Measurements from ENCODE around the gene AP2M1. TPM values are rescaled to one million over a fixed set of nuclear protein-coding genes. Genes with fewer than 3 reads are reported as not detected.
A peak's percentile ranks its signal among the peaks of the same experiment; 100 is the strongest.

AP2M1 gene
- total and polyA plus RNA-seq, 10 of the 15 experiments (the other 5 are each of a cell fraction or from before 2014, with no cell fraction given), result 65.6 to 356 (median 161) TPM

GRCh38 chr3:184140436-184140835 lies 34.2 kb upstream of the AP2M1 start (continued):
- no peak for TF ChIP-seq ATF7 (IDR thresholded peaks at IDR 0.05; ENCODE audit: low read depth)
- no peak for TF ChIP-seq PAX8 (IDR thresholded peaks at IDR 0.05)
- no peak for TF ChIP-seq WRNIP1 (IDR thresholded peaks at IDR 0.05; ENCODE audit: borderline replicate concordance, low read depth, low read length)

- ChIA-PET CTCF (interaction anchor here (0.5 kb wide), 1 partner anchor 204 kb away, joined by 3 read pairs; no protein-coding TSS in a partner anchor), SMC1A (ENCODE audit: uncharacterized antibody, unreplicated experiment) (no interaction called here), POLR2A (no interaction called here), RAD21 (ENCODE audit: unreplicated experiment) (no interaction called here)
- Histone ChIP-seq H3K27me3 (replicated peaks in 1 of 2; ENCODE audit: control insufficient read depth in 2 of 2, insufficient read depth in 2 of 2, low read length in 1 of 2) (no peaks in the 10 kb centered on the region), H3K4me3 (no peak overlapping the region), H3K36me3 (ENCODE audit: control insufficient read depth in 2 of 2, insufficient read depth in 2 of 2, low read length in 1 of 2) (peaks cover 27 to 34% of the 10 kb centered on the region in 2 experiments), H3K4me2 (ENCODE audit: control insufficient read depth, insufficient read depth) (no peak overlapping the region), H2AFZ (ENCODE audit: control insufficient read depth, low read depth, low read length) (no peak overlapping the region), H3K9ac (ENCODE audit: control insufficient read depth, insufficient read depth, low read length) (no peak overlapping the region), H3K79me2 (ENCODE audit: control insufficient read depth, insufficient read depth, low read length) (peaks cover 10% of the 10 kb centered on the region), H3K4me1 (ENCODE audit: control insufficient read depth, insufficient read depth, low read length) (no peaks in the 10 kb centered on the region; the same call in 1 of the 2 replicates), H3K9me3 (replicated peaks; ENCODE audit: control insufficient read depth, insufficient read depth, low read length) (no peaks in the 10 kb centered on the region), H3K27ac (ENCODE audit: control insufficient read depth, insufficient read depth) (no peak overlapping the region), H4K20me1 (ENCODE audit: control insufficient read depth, insufficient read depth) (no peaks in the 10 kb centered on the region)
- BruUV-seq (replicated peaks), result no TSS peak
- in situ Hi-C loops (cut with MboI) (no loop called here), intact Hi-C loops (cut with micrococcal nuclease; ENCODE audit: unreplicated experiment) (no loop called here)
- no peak for TF ChIP-seq IKZF1 (conservative IDR thresholded peaks at IDR 0.05)
- no peak for TF ChIP-seq ZBED1 (IDR thresholded peaks at IDR 0.05; ENCODE audit: borderline replicate concordance)
- TF ChIP-seq STAT1 (conservative IDR thresholded peaks at IDR 0.05), result no peak
- 0 out of 2 replicates have a peak, but pooled peaks have one; percentile 8 for TF ChIP-seq POLR2AphosphoS5 (IDR thresholded peaks at IDR 0.05; ENCODE audit: low read length)
- no peak for TF ChIP-seq ZNF622 (IDR thresholded peaks at IDR 0.05)
- no peak for TF ChIP-seq KDM1A (IDR thresholded peaks at IDR 0.05; ENCODE audit: borderline replicate concordance)
- DNase-seq (ENCODE audit: low read depth, low spot score), result no peak
- 84% methylated on average over 7 of the region's 7 CpGs for WGBS (ENCODE audit: insufficient coverage, insufficient replicate concordance, low lambda C conversion rate, missing lambda C conversion rate)
- no peak for ATAC-seq
- FAIRE-seq, result no peak
These were observed 32.5 kb upstream of the AP2M1 start for GRCh38 chr3:184142199-184142598.

Data from GM12878 (cell line).